GM12865 (cell line): Measurements from ENCODE around the gene TOMM7.
"Not testable (repeated sequence)": the region's sequence is repeated elsewhere in the genome, so short reads cannot be mapped to it uniquely, and the experiment has no call there.

Experiments
- DNase-seq: peaks from one replicate; pipeline ENCODE4 v3.0.0; 2010; ENCODE audit warnings: low read depth
- H3K4me3 ChIP-seq: 2 replicates; pipeline ENCODE4 v1.5.1; 2011; ENCODE audit warnings: mild to moderate bottlenecking, low read depth, low read length, control low read depth
- CTCF ChIP-seq: IDR thresholded peaks from 2 replicates; pipeline ENCODE4 v1.5.1; 2011; ENCODE audit warnings: low read length, control low read depth, low read depth, inconsistent platforms; ENCODE audit not compliant: insufficient read depth; ENCODE audit errors: missing control alignments

Gene TOMM7

GRCh38 chr7:22802426-22802825 is 20.2 kb downstream of the TOMM7 start:
- no peak overlapping the region for H3K4me3 ChIP-seq
- no peak for TF ChIP-seq CTCF
- DNase-seq = no peak

- no peak for TF ChIP-seq CTCF
- no peak for DNase-seq
- no peak overlapping the region for H3K4me3 ChIP-seq
These were observed 20.7 kb downstream of the TOMM7 start for GRCh38 chr7:22801912-22802311.

- no peak for DNase-seq
- H3K4me3 ChIP-seq = no peak overlapping the region
- TF ChIP-seq CTCF = no peak
These were observed 23.0 kb downstream of the TOMM7 start for GRCh38 chr7:22799633-22800032.

GRCh38 chr7:22793593-22794462 is 28.8 kb downstream of the TOMM7 start:
- no peak for TF ChIP-seq CTCF
- DNase-seq = no peak
- H3K4me3 ChIP-seq = no peak overlapping the region

GRCh38 chr7:22791204-22792158 is 31.2 kb downstream of the TOMM7 start:
- no peak overlapping the region for H3K4me3 ChIP-seq
- no peak for TF ChIP-seq CTCF
- no peak for DNase-seq

GRCh38 chr7:22790640-22791039 is 32.0 kb downstream of the TOMM7 start:
- DNase-seq, H3K4me3 ChIP-seq: not testable (repeated sequence)

- no peak for DNase-seq
- no peak for TF ChIP-seq CTCF
- H3K4me3 ChIP-seq = no peak overlapping the region
These were observed 34.7 kb downstream of the TOMM7 start for GRCh38 chr7:22787951-22788350.
